HepG2 (cell line): ENCODE data around the gene MYO7A. TPM values are rescaled to one million over a fixed set of nuclear protein-coding genes. Genes with fewer than 3 reads are reported as not detected.

Experiments
- DNMT1 ChIP-seq: sonication (generic); formaldehyde crosslinking; IDR thresholded peaks from 2 replicates; pipeline ENCODE4 v1.5.1; 2020; ENCODE audit warnings: mild to moderate bottlenecking, missing genetic modification reagents
- HNF4A ChIP-seq: sonication (generic); formaldehyde crosslinking; IDR thresholded peaks from 2 replicates; pipeline ENCODE4 v1.4.0; 2020; ENCODE audit warnings: missing genetic modification reagents
- PRMT3 ChIP-seq: sonication (generic); formaldehyde crosslinking; IDR thresholded peaks from 2 replicates; pipeline ENCODE4 v1.8.1; 2022; ENCODE audit warnings: low read depth, mild to moderate bottlenecking, moderate library complexity, missing genetic modification reagents, borderline replicate concordance
- ZBTB7B ChIP-seq: sonication (generic); formaldehyde crosslinking; IDR thresholded peaks from 2 replicates; pipeline ENCODE4 v1.4.0; 2020; ENCODE audit warnings: missing genetic modification reagents
- ZNF256 ChIP-seq: sonication (generic); formaldehyde crosslinking; conservative IDR thresholded peaks from 2 replicates; pipeline ENCODE4 v1.4.0; 2020; ENCODE audit warnings: missing genetic modification reagents
- ZNF34 ChIP-seq: sonication (generic); formaldehyde crosslinking; IDR thresholded peaks from 2 replicates; pipeline ENCODE4 v1.4.0; 2020; ENCODE audit warnings: mild to moderate bottlenecking, missing genetic modification reagents, borderline replicate concordance
- ZNF781 ChIP-seq: sonication (generic); formaldehyde crosslinking; IDR thresholded peaks from 2 replicates; pipeline ENCODE4 v1.5.1; 2020; ENCODE audit warnings: borderline replicate concordance, mild to moderate bottlenecking, missing genetic modification reagents; ENCODE audit errors: not compliant biosample characterization
- ZSCAN9 ChIP-seq: IDR thresholded peaks from 2 replicates; pipeline ENCODE4 v1.6.1; 2016; ENCODE audit warnings: borderline replicate concordance
- polyA plus RNA-seq, 8 experiments: library from polyadenylated mRNA; depleted of rRNA in 3 of 8; stranded (reverse) in 7 of 8; unstranded in 1 of 8; fragments of >200 nt; fragmentation: Illumina TruSeq in 4 of 8; extraction: Trizol in 4 of 8; gene quantifications; 2 replicates each; pipeline versions ENCODE4 v1.2.1 to v1.2.3, GENCODE V29; 2011 to 2016; ENCODE audit warnings: low read depth in 4 of 8, missing spikeins in 1 of 8, mixed read lengths in 1 of 8; ENCODE audit not compliant: insufficient read depth in 1 of 8
- total RNA-seq, 5 experiments: library from RNA; depleted of rRNA; stranded (reverse); fragments of >200 nt; fragmentation: Illumina TruSeq; extraction: Trizol; gene quantifications; 2 replicates each; pipeline ENCODE4 v1.2.3, GENCODE V29; 2016; ENCODE audit warnings: low read depth in 1 of 5
- TF ChIP-seq, protein P1 (sequence below): sonication (generic); formaldehyde crosslinking; IDR thresholded peaks from 2 replicates; pipeline ENCODE4 v1.8.0; 2022; ENCODE audit warnings: mild to moderate bottlenecking, missing genetic modification reagents
- TF ChIP-seq, protein P2 (sequence below): sonication (generic); formaldehyde crosslinking; IDR thresholded peaks from 2 replicates; pipeline ENCODE4 v1.4.0; 2020; ENCODE audit warnings: mild to moderate bottlenecking, low read depth, missing genetic modification reagents
- TF ChIP-seq, protein P3 (sequence below): sonication (generic); formaldehyde crosslinking; IDR thresholded peaks from 2 replicates; pipeline ENCODE4 v1.4.0; 2020; ENCODE audit warnings: missing genetic modification reagents
- TF ChIP-seq, protein P4 (sequence below): sonication (generic); formaldehyde crosslinking; IDR thresholded peaks from 2 replicates; pipeline ENCODE4 v1.5.0; 2020; ENCODE audit warnings: missing genetic modification reagents
- TF ChIP-seq, protein P5 (sequence below): sonication (generic); formaldehyde crosslinking; IDR thresholded peaks from 2 replicates; pipeline ENCODE4 v1.4.0; 2020; ENCODE audit warnings: missing genetic modification reagents
- TF ChIP-seq, protein P6 (sequence below): sonication (generic); formaldehyde crosslinking; IDR thresholded peaks from 2 replicates; pipeline ENCODE4 v1.5.1; 2020; ENCODE audit warnings: mild to moderate bottlenecking, moderate library complexity, missing genetic modification reagents

The MYO7A gene
- total and polyA plus RNA-seq, 2 of the 13 experiments (the other 11 are each of a cell fraction or from before 2014, with no cell fraction given), result 7.5 to 10.0 TPM

DNA sequence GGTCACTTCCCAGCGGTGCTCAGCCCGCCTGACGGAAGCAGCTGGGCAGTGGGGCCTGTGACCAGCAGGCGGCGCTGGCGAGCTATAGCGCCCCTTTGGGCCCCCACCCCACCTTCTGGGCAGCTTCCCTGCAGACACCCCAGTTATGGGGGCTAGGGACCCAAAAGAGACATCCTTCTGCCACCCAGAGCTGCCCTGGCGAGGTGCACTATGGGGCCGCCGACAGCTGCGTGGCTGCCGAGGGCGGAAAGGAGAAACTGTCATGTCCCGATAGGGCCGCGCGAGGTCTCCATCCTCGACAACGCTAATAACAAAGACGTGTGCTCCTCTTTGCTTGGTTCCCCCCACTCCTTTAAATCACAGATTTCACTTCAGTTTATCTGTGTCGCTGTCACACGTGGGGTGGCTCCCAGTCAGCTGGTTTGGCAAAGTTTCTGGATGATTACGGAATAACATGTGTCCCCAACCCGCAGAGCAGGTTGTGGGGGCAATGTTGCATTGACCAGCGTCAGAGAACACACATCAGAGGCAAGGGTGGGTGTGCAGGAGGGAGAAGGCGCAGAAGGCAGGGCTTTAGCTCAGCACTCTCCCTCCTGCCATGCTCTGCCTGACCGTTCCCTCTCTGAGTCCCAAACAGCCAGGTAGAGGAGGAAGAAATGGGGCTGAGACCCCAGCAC is 673 bp upstream of the MYO7A start (continued):
- TF ChIP-seq, protein P1, sequence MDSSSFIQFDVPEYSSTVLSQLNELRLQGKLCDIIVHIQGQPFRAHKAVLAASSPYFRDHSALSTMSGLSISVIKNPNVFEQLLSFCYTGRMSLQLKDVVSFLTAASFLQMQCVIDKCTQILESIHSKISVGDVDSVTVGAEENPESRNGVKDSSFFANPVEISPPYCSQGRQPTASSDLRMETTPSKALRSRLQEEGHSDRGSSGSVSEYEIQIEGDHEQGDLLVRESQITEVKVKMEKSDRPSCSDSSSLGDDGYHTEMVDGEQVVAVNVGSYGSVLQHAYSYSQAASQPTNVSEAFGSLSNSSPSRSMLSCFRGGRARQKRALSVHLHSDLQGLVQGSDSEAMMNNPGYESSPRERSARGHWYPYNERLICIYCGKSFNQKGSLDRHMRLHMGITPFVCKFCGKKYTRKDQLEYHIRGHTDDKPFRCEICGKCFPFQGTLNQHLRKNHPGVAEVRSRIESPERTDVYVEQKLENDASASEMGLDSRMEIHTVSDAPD, result 0 out of 2 replicates have a peak, but pooled peaks have one; percentile 10
- TF ChIP-seq, protein P2, sequence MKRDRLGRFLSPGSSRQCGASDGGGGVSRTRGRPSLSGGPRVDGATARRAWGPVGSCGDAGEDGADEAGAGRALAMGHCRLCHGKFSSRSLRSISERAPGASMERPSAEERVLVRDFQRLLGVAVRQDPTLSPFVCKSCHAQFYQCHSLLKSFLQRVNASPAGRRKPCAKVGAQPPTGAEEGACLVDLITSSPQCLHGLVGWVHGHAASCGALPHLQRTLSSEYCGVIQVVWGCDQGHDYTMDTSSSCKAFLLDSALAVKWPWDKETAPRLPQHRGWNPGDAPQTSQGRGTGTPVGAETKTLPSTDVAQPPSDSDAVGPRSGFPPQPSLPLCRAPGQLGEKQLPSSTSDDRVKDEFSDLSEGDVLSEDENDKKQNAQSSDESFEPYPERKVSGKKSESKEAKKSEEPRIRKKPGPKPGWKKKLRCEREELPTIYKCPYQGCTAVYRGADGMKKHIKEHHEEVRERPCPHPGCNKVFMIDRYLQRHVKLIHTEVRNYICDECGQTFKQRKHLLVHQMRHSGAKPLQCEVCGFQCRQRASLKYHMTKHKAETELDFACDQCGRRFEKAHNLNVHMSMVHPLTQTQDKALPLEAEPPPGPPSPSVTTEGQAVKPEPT, result peak; percentile 42; the same call in 1 of the 2 replicates
- TF ChIP-seq, protein P3, sequence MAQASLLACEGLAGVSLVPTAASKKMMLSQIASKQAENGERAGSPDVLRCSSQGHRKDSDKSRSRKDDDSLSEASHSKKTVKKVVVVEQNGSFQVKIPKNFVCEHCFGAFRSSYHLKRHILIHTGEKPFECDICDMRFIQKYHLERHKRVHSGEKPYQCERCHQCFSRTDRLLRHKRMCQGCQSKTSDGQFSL (CRISPR knock-in tag), result peak; percentile 57; the same call in 1 of the 2 replicates
- peak; percentile 62; the same call in 1 of the 2 replicates for TF ChIP-seq DNMT1
- TF ChIP-seq PRMT3 (CRISPR knock-in tag), result no peak
- peak; percentile 84; the same call in 1 of the 2 replicates for TF ChIP-seq ZNF256 (CRISPR knock-in tag)
- TF ChIP-seq, protein P4, sequence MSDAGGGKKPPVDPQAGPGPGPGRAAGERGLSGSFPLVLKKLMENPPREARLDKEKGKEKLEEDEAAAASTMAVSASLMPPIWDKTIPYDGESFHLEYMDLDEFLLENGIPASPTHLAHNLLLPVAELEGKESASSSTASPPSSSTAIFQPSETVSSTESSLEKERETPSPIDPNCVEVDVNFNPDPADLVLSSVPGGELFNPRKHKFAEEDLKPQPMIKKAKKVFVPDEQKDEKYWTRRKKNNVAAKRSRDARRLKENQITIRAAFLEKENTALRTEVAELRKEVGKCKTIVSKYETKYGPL (CRISPR knock-in tag), result peak; percentile 40; the same call in 1 of the 2 replicates
- peak; percentile 14; the same call in 1 of the 2 replicates for TF ChIP-seq HNF4A (CRISPR knock-in tag)
- peak; percentile 69; the same call in 1 of the 2 replicates for TF ChIP-seq ZBTB7B (CRISPR knock-in tag)
- peak; percentile 29 for TF ChIP-seq ZNF781 (CRISPR knock-in tag)
- TF ChIP-seq ZNF34 (CRISPR knock-in tag), result 0 out of 2 replicates have a peak, but pooled peaks have one; percentile 53
- TF ChIP-seq, protein P5, sequence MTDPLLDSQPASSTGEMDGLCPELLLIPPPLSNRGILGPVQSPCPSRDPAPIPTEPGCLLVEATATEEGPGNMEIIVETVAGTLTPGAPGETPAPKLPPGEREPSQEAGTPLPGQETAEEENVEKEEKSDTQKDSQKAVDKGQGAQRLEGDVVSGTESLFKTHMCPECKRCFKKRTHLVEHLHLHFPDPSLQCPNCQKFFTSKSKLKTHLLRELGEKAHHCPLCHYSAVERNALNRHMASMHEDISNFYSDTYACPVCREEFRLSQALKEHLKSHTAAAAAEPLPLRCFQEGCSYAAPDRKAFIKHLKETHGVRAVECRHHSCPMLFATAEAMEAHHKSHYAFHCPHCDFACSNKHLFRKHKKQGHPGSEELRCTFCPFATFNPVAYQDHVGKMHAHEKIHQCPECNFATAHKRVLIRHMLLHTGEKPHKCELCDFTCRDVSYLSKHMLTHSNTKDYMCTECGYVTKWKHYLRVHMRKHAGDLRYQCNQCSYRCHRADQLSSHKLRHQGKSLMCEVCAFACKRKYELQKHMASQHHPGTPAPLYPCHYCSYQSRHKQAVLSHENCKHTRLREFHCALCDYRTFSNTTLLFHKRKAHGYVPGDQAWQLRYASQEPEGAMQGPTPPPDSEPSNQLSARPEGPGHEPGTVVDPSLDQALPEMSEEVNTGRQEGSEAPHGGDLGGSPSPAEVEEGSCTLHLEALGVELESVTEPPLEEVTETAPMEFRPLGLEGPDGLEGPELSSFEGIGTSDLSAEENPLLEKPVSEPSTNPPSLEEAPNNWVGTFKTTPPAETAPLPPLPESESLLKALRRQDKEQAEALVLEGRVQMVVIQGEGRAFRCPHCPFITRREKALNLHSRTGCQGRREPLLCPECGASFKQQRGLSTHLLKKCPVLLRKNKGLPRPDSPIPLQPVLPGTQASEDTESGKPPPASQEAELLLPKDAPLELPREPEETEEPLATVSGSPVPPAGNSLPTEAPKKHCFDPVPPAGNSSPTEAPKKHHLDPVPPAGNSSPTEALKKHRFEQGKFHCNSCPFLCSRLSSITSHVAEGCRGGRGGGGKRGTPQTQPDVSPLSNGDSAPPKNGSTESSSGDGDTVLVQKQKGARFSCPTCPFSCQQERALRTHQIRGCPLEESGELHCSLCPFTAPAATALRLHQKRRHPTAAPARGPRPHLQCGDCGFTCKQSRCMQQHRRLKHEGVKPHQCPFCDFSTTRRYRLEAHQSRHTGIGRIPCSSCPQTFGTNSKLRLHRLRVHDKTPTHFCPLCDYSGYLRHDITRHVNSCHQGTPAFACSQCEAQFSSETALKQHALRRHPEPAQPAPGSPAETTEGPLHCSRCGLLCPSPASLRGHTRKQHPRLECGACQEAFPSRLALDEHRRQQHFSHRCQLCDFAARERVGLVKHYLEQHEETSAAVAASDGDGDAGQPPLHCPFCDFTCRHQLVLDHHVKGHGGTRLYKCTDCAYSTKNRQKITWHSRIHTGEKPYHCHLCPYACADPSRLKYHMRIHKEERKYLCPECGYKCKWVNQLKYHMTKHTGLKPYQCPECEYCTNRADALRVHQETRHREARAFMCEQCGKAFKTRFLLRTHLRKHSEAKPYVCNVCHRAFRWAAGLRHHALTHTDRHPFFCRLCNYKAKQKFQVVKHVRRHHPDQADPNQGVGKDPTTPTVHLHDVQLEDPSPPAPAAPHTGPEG, result 0 out of 2 replicates have a peak, but pooled peaks have one; percentile 35
- TF ChIP-seq, protein P6, sequence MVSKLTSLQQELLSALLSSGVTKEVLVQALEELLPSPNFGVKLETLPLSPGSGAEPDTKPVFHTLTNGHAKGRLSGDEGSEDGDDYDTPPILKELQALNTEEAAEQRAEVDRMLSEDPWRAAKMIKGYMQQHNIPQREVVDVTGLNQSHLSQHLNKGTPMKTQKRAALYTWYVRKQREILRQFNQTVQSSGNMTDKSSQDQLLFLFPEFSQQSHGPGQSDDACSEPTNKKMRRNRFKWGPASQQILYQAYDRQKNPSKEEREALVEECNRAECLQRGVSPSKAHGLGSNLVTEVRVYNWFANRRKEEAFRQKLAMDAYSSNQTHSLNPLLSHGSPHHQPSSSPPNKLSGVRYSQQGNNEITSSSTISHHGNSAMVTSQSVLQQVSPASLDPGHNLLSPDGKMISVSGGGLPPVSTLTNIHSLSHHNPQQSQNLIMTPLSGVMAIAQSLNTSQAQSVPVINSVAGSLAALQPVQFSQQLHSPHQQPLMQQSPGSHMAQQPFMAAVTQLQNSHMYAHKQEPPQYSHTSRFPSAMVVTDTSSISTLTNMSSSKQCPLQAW, result peak; percentile 58; the same call in 1 of the 2 replicates
- peak; percentile 33; the same call in 1 of the 2 replicates for TF ChIP-seq ZSCAN9
